Osteoblast (primary cell): Measurements from ENCODE around the gene CASZ1. TPM values are rescaled to one million over a fixed set of nuclear protein-coding genes. Genes with fewer than 3 reads are reported as not detected.
A peak's percentile ranks its signal among the peaks of the same experiment; 100 is the strongest.

ENCODE experiments used
- DNase-seq: peaks from one replicate; pipeline ENCODE4 v3.0.0; 2011; ENCODE audit warnings: low spot score, mixed read lengths; ENCODE audit not compliant: insufficient read length; ENCODE audit errors: missing footprints
- H2AFZ ChIP-seq: 2 replicates; pipeline ENCODE4 v1.6.0; 2011; ENCODE audit warnings: mild to moderate bottlenecking, low read length
- H3K27ac ChIP-seq: 2 replicates; pipeline ENCODE4 v1.5.1; 2011; ENCODE audit warnings: mild to moderate bottlenecking, low read depth, low read length, moderate library complexity
- H3K27me3 ChIP-seq: 2 replicates; pipeline ENCODE4 v1.6.0; 2012; ENCODE audit warnings: mild to moderate bottlenecking, control low read depth, inconsistent platforms, low read length, moderate library complexity; ENCODE audit not compliant: insufficient read depth
- H3K36me3 ChIP-seq: 2 replicates; pipeline ENCODE4 v1.5.1; 2011; ENCODE audit warnings: mild to moderate bottlenecking, low read length, control low read depth, moderate library complexity; ENCODE audit not compliant: insufficient read depth
- H3K4me1 ChIP-seq: 2 replicates; pipeline ENCODE4 v1.5.1; 2011; ENCODE audit warnings: mild to moderate bottlenecking, low read length, control low read depth, moderate library complexity; ENCODE audit not compliant: insufficient read depth
- H3K4me2 ChIP-seq: 2 replicates; pipeline ENCODE4 v1.6.0; 2011; ENCODE audit warnings: mild to moderate bottlenecking, low read length; ENCODE audit not compliant: insufficient read depth
- H3K4me3 ChIP-seq: fragments of 200-600 bp; sonication (generic); 3 replicates; pipeline ENCODE4 v1.5.1; 2012; ENCODE audit warnings: mild to moderate bottlenecking, low read length, inconsistent platforms; ENCODE audit not compliant: insufficient read depth
- H3K79me2 ChIP-seq: 2 replicates; pipeline ENCODE4 v1.6.0; 2012; ENCODE audit warnings: mild to moderate bottlenecking, low read length, control low read depth, inconsistent platforms; ENCODE audit not compliant: insufficient read depth
- H3K9me3 ChIP-seq: 2 replicates; pipeline ENCODE4 v1.5.1; 2011; ENCODE audit warnings: low read depth, low read length, control low read depth
- H4K20me1 ChIP-seq: 2 replicates; pipeline ENCODE4 v1.6.0; 2012; ENCODE audit warnings: mild to moderate bottlenecking, low read length, control low read depth; ENCODE audit not compliant: insufficient read depth
- total RNA-seq: library from RNA; depleted of rRNA; stranded (reverse); fragments of >200 nt; gene quantifications from 2 replicates; pipeline ENCODE4 v1.2.3, GENCODE V29; 2012
- TF ChIP-seq, protein P1 (sequence below): IDR thresholded peaks from 2 replicates; pipeline ENCODE4 v1.5.1; 2011; ENCODE audit warnings: mild to moderate bottlenecking, low read depth, low read length, moderate library complexity; ENCODE audit errors: extremely low read depth

The CASZ1 gene
- total RNA-seq, 1 donor = 0.36 TPM

DNA sequence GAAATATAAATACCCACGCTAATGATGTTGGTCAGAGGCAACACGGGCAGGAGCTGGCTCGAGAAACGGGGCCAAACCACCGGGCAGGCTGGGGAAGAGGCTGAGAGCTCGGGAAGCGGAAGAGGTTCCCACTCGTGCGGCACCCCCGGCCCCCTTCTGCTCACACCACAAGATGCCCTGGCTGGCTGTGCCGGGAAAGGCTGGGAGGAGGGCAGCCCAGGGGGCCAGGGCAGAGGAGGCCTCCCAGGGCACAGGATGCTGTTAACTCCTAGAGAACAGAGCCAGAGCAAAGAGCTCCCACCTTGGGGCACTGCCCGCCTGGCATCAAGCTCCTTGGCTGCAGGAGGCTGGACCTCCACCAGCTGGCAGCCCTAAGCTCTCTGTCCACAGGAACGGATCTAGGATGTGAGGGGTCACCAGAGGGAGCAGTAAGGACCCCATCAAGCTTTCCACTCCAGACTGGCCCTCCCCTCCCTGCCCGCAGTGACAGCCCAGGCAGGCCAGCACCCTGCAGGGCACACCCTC lies 44.8 kb downstream of the CASZ1 start:
- TF ChIP-seq, protein P1, sequence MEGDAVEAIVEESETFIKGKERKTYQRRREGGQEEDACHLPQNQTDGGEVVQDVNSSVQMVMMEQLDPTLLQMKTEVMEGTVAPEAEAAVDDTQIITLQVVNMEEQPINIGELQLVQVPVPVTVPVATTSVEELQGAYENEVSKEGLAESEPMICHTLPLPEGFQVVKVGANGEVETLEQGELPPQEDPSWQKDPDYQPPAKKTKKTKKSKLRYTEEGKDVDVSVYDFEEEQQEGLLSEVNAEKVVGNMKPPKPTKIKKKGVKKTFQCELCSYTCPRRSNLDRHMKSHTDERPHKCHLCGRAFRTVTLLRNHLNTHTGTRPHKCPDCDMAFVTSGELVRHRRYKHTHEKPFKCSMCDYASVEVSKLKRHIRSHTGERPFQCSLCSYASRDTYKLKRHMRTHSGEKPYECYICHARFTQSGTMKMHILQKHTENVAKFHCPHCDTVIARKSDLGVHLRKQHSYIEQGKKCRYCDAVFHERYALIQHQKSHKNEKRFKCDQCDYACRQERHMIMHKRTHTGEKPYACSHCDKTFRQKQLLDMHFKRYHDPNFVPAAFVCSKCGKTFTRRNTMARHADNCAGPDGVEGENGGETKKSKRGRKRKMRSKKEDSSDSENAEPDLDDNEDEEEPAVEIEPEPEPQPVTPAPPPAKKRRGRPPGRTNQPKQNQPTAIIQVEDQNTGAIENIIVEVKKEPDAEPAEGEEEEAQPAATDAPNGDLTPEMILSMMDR = no peak
- Histone ChIP-seq H3K9me3 (no peaks in the 10 kb centered on the region), H3K4me1 (no peaks in the 10 kb centered on the region), H3K27me3 (peaks cover 31% of the 10 kb centered on the region), H3K4me2 (no peak overlapping the region), H2AFZ (no peak overlapping the region), H3K4me3 (no peak overlapping the region), H3K79me2 (no peaks in the 10 kb centered on the region), H3K27ac (no peak overlapping the region), H3K36me3 (no peaks in the 10 kb centered on the region), H4K20me1 (no peaks in the 10 kb centered on the region)
- DNase-seq = no peak

DNA sequence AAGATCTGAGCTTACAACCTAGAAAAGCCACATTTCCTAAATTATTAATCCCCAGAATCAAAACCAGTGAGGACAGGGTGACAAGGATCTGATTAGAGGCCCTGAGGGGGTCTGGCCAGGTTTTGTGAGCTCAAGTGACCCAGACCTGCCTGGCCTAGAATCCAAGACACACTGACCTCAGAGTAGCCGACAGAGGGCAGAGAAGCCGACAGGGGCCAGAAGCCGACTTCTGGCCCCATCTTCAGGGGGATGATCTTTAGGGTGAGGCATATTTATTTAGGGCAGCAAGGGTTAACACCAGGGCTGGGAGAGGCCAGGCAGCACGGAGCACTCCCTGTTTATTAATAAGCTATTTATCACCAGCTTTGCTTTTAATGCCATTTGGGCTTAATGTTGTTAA lies 45.3 kb downstream of the CASZ1 start:
- Histone ChIP-seq H3K27me3 (peaks cover 34% of the 10 kb centered on the region), H3K9me3 (no peaks in the 10 kb centered on the region), H3K36me3 (no peaks in the 10 kb centered on the region), H2AFZ (no peak overlapping the region), H3K4me3 (no peak overlapping the region), H3K79me2 (no peaks in the 10 kb centered on the region), H3K4me1 (no peaks in the 10 kb centered on the region), H4K20me1 (no peaks in the 10 kb centered on the region), H3K4me2 (no peak overlapping the region), H3K27ac (no peak overlapping the region)
- TF ChIP-seq, protein P1 = no peak
- no peak for DNase-seq

DNA sequence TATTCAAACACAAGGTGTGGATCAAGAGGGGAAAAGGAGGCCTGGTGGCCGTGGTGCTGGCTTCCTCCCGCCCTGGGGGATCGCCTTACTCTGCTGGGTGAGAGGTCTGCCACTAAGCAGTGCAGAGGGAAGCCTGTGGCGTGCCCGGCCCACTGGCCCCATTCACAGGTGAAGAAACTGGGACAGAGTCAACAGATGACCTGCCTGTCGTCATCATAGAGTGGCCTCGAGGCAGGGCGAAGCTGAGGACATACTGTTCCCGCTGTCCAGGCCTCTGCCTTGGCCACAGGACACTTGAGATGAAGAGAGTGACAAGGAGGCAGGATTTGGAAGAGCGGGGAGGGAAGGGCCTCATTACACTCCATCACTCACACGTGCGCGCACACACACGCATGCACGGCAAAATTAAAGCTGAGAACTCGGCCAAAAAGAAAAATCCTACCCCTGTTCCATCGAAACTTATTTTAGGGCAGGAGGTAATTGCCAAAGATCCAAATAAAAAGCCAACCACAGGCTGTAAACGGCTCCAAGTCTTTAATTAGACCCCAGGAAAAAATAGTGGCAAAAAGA lies 50.5 kb downstream of the CASZ1 start:
- H3K36me3 ChIP-seq = no peaks in the 10 kb centered on the region
- H3K9me3 ChIP-seq = no peaks in the 10 kb centered on the region
- H3K4me1 ChIP-seq = no peaks in the 10 kb centered on the region
- peak overlapping the region; percentile 47 for H2AFZ ChIP-seq
- TF ChIP-seq, protein P1 = no peak
- peaks cover 31% of the 10 kb centered on the region for H3K27me3 ChIP-seq
- no peak for DNase-seq
- no peaks in the 10 kb centered on the region for H3K79me2 ChIP-seq
- H4K20me1 ChIP-seq = no peaks in the 10 kb centered on the region
- no peak overlapping the region for H3K27ac ChIP-seq
- peak overlapping the region; percentile 48 for H3K4me2 ChIP-seq
- H3K4me3 ChIP-seq = peak overlapping the region; percentile 54

DNA sequence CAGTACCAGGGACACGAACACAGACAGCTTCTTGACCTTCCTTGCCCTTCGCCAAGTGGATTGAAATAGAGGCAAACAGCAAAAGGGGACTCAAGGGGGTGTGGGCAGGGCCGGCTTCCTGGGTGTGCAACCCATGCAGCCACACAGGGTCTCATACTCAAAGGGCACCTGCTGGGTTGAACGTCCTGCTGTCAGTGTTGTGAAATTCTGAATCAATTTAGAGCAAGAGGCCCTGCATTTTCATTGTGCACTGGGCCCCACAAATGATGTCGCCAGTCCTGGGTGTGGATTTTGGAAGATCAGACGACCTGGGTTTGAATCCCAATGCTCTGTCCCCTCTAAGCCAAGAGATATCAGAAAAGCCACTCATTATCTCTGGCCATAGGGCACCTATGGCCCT lies 51.1 kb downstream of the CASZ1 start:
- H3K27ac ChIP-seq = no peak overlapping the region
- TF ChIP-seq, protein P1 = no peak

More for the DNA sequence above, 51.1 kb downstream of the CASZ1 start:
- DNase-seq = no peak
- no peaks in the 10 kb centered on the region for H3K79me2 ChIP-seq
- H4K20me1 ChIP-seq = no peaks in the 10 kb centered on the region
- no peaks in the 10 kb centered on the region for H3K9me3 ChIP-seq
- no peak overlapping the region for H3K4me3 ChIP-seq
- peaks cover 30% of the 10 kb centered on the region for H3K27me3 ChIP-seq
- H3K4me2 ChIP-seq = no peak overlapping the region
- no peak overlapping the region for H2AFZ ChIP-seq
- no peaks in the 10 kb centered on the region for H3K4me1 ChIP-seq
- no peaks in the 10 kb centered on the region for H3K36me3 ChIP-seq
